Measurements from ENCODE around the gene THEM4. TPM values are rescaled to one million over a fixed set of nuclear protein-coding genes. Genes with fewer than 3 reads are reported as not detected.
A peak's percentile ranks its signal among the peaks of the same experiment; 100 is the strongest.

Gene THEM4
- total RNA-seq, 2 experiments from 2014 or later, result 32.9 to 34.2 TPM

DNA sequence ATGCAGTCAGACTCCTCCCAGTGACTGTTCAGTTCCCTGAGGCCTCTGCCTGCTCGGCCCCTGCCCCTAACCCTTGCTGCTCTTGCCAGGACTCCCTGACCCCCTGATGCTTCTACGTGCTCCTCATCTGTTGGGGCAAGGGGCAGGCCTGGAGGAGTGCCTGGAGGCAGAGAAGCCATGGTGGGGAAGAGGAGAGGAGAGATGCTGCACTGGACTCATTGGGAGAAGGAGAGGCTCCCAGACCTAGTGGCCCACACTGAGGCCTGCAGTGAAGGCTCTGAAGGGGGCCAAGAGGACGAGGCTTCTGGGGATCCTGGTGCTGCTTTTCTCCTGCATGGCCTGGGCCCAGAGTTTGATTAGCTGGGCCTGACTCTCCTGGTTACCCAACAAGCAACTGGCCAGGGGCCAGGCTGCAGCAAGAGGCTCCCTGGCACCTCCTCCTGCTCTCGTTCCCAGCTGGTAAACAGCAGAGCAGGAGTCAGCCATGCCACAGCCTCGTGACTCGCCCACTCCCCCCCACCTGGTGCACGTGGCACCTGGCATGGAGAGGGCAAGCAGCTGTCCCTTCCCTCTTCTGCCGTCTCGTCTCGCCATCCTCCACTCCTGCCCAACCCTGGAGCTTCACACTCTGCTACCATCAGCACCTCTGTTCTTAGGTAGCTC is 76.9 kb downstream of the THEM4 start:
- Mint-ChIP-seq H3K36me3 (peaks cover 1% of the 10 kb centered on the region), H3K4me1 (peaks cover 56% of the 10 kb centered on the region), H3K9me3 (no peaks in the 10 kb centered on the region), H3K27ac (no peak overlapping the region), H3K27me3 (no peaks in the 10 kb centered on the region), H3K4me3 (no peak overlapping the region)
- no peak for DNase-seq

DNA sequence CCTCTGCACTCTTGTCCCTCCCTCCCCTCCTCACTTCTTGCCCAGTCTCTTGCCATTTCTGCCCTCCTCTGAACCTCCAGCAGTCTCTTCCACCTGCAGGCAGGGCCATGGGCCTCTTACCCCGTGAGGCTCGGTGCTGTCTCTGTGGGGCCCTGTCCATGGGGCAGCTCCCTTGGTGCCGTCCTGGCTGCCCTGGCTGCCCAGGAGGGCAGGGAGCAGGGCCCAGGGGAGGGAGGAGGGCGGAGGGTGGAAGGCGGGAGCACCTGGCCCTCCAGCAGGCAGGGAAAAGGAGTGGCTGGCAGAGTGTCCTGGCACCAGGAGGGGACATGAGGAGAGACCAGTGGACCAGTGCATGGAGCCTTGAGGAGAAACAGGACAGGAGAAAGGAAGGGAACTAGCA is 77.7 kb downstream of the THEM4 start, which contains the start of gene RORC:
RORC (minus strand) TSS at position 198 of the 400 bp plus-strand sequence; CDS start at position 160, 38 bp downstream.
- Mint-ChIP-seq H3K27ac (no peak within 1 kb of the TSS), H3K4me3 (no peak within 1 kb of the TSS), H3K27me3 (no peaks in the 10 kb centered on the region), H3K36me3 (no peaks in the 10 kb centered on the region), H3K9me3 (no peaks in the 10 kb centered on the region), H3K4me1 (peaks cover 48% of the 10 kb centered on the region)
- DNase-seq, result no peak

DNA sequence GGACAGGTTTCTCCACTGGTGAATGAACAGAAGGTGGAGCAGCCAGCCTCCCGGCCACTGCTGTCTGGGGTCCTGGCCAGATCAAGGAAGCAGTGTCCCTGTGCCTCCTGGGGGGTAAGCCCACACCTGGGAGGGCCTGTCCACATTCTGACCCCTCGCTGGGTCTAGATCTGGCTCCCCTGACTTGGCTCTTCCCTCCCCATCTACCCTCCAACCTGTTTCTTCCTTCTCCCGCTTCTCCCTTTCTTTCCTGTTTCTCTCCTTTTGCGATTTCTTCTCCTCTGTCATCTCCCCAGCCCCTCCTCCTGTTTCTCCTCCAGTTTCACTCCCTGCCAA is 78.1 kb downstream of the THEM4 start:
- Mint-ChIP-seq H3K27ac (no peak overlapping the region), H3K36me3 (no peaks in the 10 kb centered on the region), H3K4me3 (no peak overlapping the region), H3K27me3 (no peaks in the 10 kb centered on the region), H3K9me3 (no peaks in the 10 kb centered on the region), H3K4me1 (peaks cover 48% of the 10 kb centered on the region)
- no peak for DNase-seq

- H3K4me3 Mint-ChIP-seq, result no peak overlapping the region
These were observed 79.3 kb downstream of the THEM4 start for GRCh38 chr1:151830055-151830454.

GRCh38 chr1:151829352-151830046 is 79.8 kb downstream of the THEM4 start:
- Mint-ChIP-seq H3K36me3 (no peaks in the 10 kb centered on the region), H3K4me1 (peaks cover 51% of the 10 kb centered on the region), H3K4me3 (no peak overlapping the region), H3K9me3 (no peaks in the 10 kb centered on the region), H3K27me3 (peaks cover 5% of the 10 kb centered on the region), H3K27ac (no peak overlapping the region)
- no peak for DNase-seq

More at GRCh38 chr1:151830055-151830454, 79.3 kb downstream of the THEM4 start:
- Mint-ChIP-seq H3K36me3 (no peaks in the 10 kb centered on the region), H3K27ac (no peak overlapping the region), H3K9me3 (no peaks in the 10 kb centered on the region), H3K27me3 (no peaks in the 10 kb centered on the region), H3K4me1 (peaks cover 51% of the 10 kb centered on the region)
- no peak for DNase-seq

DNA sequence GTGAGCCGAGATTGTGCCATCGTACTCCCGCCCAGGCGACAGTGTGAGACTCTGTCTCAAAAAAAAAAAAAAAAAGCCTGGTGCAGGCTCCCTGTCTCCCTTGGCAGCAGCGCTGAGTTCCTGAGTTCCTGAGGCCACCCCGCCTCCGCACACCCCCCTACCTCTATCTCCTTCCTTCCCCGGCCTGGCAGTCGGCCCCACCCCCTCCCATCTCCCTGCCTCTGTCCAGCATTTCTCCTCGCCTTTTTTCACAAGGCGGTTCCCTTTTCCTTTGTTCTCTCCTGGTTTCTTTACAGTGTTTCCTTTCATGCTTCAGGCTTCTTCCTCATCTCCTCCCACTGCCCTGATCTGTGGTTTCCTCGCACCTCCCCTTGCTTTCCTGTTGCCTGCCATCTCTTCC is 80.4 kb downstream of the THEM4 start:
- no peak for DNase-seq
- H3K9me3 Mint-ChIP-seq, result no peaks in the 10 kb centered on the region
- peaks cover 6% of the 10 kb centered on the region for H3K27me3 Mint-ChIP-seq
- H3K27ac Mint-ChIP-seq, result no peak overlapping the region
- H3K4me1 Mint-ChIP-seq, result peaks cover 47% of the 10 kb centered on the region
- no peaks in the 10 kb centered on the region for H3K36me3 Mint-ChIP-seq
- no peak overlapping the region for H3K4me3 Mint-ChIP-seq

DNA sequence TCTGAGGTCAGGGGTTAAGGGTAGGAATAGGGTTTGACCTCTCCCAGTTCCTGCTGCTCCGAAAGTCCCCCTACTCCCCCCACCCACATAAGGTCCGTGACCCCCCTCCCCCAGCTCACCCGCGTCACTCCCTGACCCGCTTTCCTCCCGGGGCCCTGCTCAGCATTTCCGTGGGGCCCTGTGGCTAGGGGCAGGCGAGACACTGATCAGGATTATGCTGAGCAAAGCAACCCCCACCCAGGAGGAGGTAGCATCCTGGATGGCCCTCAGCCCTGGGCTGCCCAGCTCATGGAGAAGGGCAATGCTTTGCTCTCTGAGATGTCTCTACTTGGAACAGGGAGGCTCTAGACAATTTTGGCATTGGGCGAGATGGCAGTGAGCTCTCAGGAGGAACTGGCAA is 81.5 kb downstream of the THEM4 start:
- peaks cover 6% of the 10 kb centered on the region for H3K27me3 Mint-ChIP-seq
- no peak overlapping the region for H3K4me3 Mint-ChIP-seq
- no peak overlapping the region for H3K27ac Mint-ChIP-seq
- no peak for DNase-seq
- no peaks in the 10 kb centered on the region for H3K9me3 Mint-ChIP-seq
- peaks cover 42% of the 10 kb centered on the region for H3K4me1 Mint-ChIP-seq
- no peaks in the 10 kb centered on the region for H3K36me3 Mint-ChIP-seq

DNA sequence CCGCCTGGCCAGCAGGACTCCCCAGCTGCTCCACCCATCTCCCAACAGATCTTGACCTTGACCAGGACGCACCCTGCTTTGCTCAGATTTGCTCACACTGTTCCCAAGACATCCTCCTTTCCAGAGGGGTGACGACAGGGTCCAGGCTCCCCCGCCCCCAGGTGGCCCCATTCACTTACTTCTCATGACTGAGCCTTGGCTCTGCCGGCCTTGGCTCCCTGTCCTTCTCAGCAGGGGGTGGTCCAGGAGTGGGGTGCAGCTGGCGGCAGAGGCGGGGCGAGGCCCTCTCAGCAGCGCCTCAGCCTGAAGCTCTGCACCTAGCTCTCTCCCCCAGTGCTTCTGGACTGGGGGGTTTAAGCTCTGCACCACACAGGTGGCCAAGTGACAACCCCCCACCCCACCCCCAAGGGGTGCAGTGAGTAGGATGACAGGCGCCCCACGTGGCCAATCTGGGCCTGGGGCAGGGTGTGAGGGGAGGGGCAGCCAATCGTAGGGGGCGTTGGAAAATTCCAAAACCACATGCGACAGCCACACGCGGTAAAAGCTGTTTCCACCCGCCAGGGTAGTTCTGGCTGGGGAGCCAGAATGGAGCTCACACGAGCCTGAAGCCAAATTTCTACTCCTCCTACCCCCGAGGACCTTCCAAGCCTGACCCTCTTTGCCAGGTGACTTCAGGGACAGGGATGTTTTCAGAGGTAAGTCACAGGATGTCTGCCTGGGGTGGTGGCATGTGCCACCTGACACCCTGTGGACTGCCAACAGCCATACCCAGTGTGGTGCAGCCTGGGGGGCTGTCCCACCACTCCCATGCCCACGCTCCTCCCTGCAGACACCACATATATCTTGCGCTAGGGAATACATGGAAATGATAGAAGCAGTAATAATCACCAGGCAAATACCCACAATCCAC is 83.3 kb downstream of the THEM4 start:
- no peak overlapping the region for H3K27ac Mint-ChIP-seq
- peak; percentile 57 for DNase-seq

DNA sequence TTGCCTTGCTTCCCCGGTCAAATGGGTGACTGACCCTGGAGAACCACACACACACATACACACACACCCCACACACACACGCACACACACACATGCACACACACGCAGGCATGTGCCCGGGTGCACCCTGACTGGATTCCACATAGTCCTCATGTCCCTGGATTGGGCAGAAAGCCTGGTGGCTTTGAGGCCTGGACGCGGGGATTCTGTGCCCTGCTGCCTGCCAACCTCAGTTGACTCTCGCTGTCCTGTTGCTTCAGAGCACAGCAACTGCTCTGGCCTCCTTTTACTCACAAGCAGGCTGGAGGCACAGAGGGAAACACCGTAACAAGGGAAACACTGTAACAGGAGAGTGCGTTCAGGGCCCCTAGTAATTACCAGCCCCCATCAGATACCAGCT is 84.1 kb downstream of the THEM4 start:
- DNase-seq, result no peak
- no peaks in the 10 kb centered on the region for H3K36me3 Mint-ChIP-seq
- H3K4me3 Mint-ChIP-seq, result no peak overlapping the region
- H3K27me3 Mint-ChIP-seq, result peaks cover 6% of the 10 kb centered on the region
- H3K4me1 Mint-ChIP-seq, result peaks cover 59% of the 10 kb centered on the region
- no peak overlapping the region for H3K27ac Mint-ChIP-seq
- no peaks in the 10 kb centered on the region for H3K9me3 Mint-ChIP-seq

More for the DNA sequence above, 83.3 kb downstream of the THEM4 start:
- H3K4me1 Mint-ChIP-seq, result peaks cover 55% of the 10 kb centered on the region
- H3K27me3 Mint-ChIP-seq, result peaks cover 6% of the 10 kb centered on the region
- no peaks in the 10 kb centered on the region for H3K9me3 Mint-ChIP-seq
- no peaks in the 10 kb centered on the region for H3K36me3 Mint-ChIP-seq
- no peak overlapping the region for H3K4me3 Mint-ChIP-seq

Other genes with a start within 250 kb of the THEM4 start
- not detected for gene CELF3, start 192.7 kb downstream of the THEM4 start, total RNA-seq
- not detected for gene RIIAD1, start 188.0 kb downstream of the THEM4 start, total RNA-seq
- 100 to 1,000 TPM; 157 to 172 TPM for gene MRPL9, start 146.0 kb downstream of the THEM4 start, total RNA-seq
- gene TDRKH, start 119.0 kb downstream of the THEM4 start, total RNA-seq, result 1 to 10 TPM; 9.0 to 9.1 TPM
- gene LINGO4, start 104.1 kb downstream of the THEM4 start, total RNA-seq, result not detected
- gene RORC, start 77.7 kb downstream of the THEM4 start, total RNA-seq, result under 1 TPM; 0.06 to 0.12 TPM
- under 1 TPM; 0.68 to 0.76 TPM for gene C2CD4D, start 69.7 kb downstream of the THEM4 start, total RNA-seq
- not detected for gene THEM5, start 55.8 kb downstream of the THEM4 start, total RNA-seq
- gene S100A10, start 84.3 kb upstream of the THEM4 start, total RNA-seq, result 100 to 1,000 TPM; 225 to 235 TPM
- gene S100A11, start 127.5 kb upstream of the THEM4 start, total RNA-seq, result 100 to 1,000 TPM; 162 to 165 TPM
- gene TCHHL1, start 179.6 kb upstream of the THEM4 start, total RNA-seq, result not detected
- under 1 TPM; 0.12 to 0.22 TPM for gene TCHH, start 205.9 kb upstream of the THEM4 start, total RNA-seq
- not detected for gene RPTN, start 249.7 kb upstream of the THEM4 start, total RNA-seq

All from activated naive CD8-positive, alpha-beta T cell treated with anti-CD3 and anti-CD28 coated beads for 36 hours (primary cell).